Upper lobe of left lung (tissue), 6 donors: ENCODE results near the gene NFATC2. TPM values are rescaled to one million over a fixed set of nuclear protein-coding genes. Genes with fewer than 3 reads are reported as not detected.

Experiments used
- ATAC-seq, 2 donors: fragments of 200-7000 bp; cut with Tn5 transposase; one replicate each; pipeline ENCODE4 v1.9.1; 2022; ENCODE audit warnings: mild to moderate bottlenecking in 2 of 2, moderate library complexity in 2 of 2; ENCODE audit not compliant: low FRiP score in 2 of 2
- DNase-seq, 2 donors: peaks; one replicate each; pipeline ENCODE4 v3.0.0-alpha.2; 2019 to 2020
- H3K27ac ChIP-seq, 4 donors: fragments of 200-600 bp; sonication (generic); one replicate each; pipeline ENCODE4 v1.5.1; 2016 to 2019
- H3K27me3 ChIP-seq, 4 donors: fragments of 200-600 bp; sonication (generic); one replicate each; pipeline ENCODE4 v1.5.1; 2017 to 2019
- H3K36me3 ChIP-seq, 4 donors: fragments of 200-600 bp; sonication (generic); one replicate each; pipeline ENCODE4 v1.5.1; 2016 to 2019
- H3K4me1 ChIP-seq, 4 donors: fragments of 200-600 bp; sonication (generic); one replicate each; pipeline ENCODE4 v1.5.1; 2018 to 2019
- H3K4me3 ChIP-seq, 4 donors: fragments of 200-600 bp; sonication (generic); one replicate each; pipeline ENCODE4 v1.5.1; 2017 to 2019; ENCODE audit warnings: mild to moderate bottlenecking in 2 of 4, moderate library complexity in 1 of 4
- H3K9me3 ChIP-seq, 4 donors: fragments of 200-600 bp; sonication (generic); one replicate each; pipeline ENCODE4 v1.5.1; 2018 to 2019
- CTCF ChIP-seq, 6 experiments: fragments of 450-650 bp in 4 of 6; fragments of 200-600 bp in 2 of 6; sonication (generic) in 2 of 6; IDR thresholded peaks; one replicate each; pipeline ENCODE4 v1.5.1; 2016 to 2019; ENCODE audit warnings: antibody characterized with exemption in 6 of 6
- EP300 ChIP-seq, 4 donors: sonication (generic); formaldehyde crosslinking; IDR thresholded peaks; one replicate each; pipeline ENCODE4 v1.5.1; 2017; ENCODE audit warnings: antibody characterized with exemption in 4 of 4, control low read depth in 2 of 4
- POLR2A ChIP-seq, 4 donors: fragments of 450-650 bp; IDR thresholded peaks; one replicate each; pipeline ENCODE4 v1.5.1; 2016 to 2017; ENCODE audit warnings: antibody characterized with exemption in 4 of 4, mild to moderate bottlenecking in 2 of 4
- POLR2AphosphoS5 ChIP-seq, 2 donors: sonication (generic); formaldehyde crosslinking; IDR thresholded peaks; one replicate each; pipeline ENCODE4 v1.5.1; 2017; ENCODE audit warnings: antibody characterized with exemption in 2 of 2
- WGBS, 2 donors: methylation state at CpG; one replicate each; pipeline ENCODE4 v1.1.5; 2017 to 2018; 5-methylcytosine and 5-hydroxymethylcytosine counted together
- total RNA-seq, 6 donors: library from RNA; depleted of rRNA in 4 of 6; stranded (reverse); fragments of >200 nt in 4 of 6; gene quantifications; one replicate each; pipeline versions ENCODE4 v1.1.0 to v1.2.1, GENCODE V29; 2016 to 2021
- donor health status: DM: no; HTN: no; CAD: no; lungs with moderate emphysema.
- donor health status: DM: no; HTN: yes; CAD: no; lungs with severe emphysema.

Gene NFATC2
- total RNA-seq, 6 donors from 2014 or later: 5.1 to 28.1 (median 7.6) TPM

GRCh38 chr20:51583073-51583472 is 40.6 kb upstream of the NFATC2 start:
- WGBS, 2 donors: 90 to 95% methylated on average over 13 of the region's 13 CpGs
- H3K4me3 ChIP-seq: no peak overlapping the region
- no peaks in the 10 kb centered on the region for H3K27me3 ChIP-seq
- no peaks in the 10 kb centered on the region for H3K36me3 ChIP-seq
- no peaks in the 10 kb centered on the region for H3K4me1 ChIP-seq
- DNase-seq (no peak), ATAC-seq (no peak)
- no peaks in the 10 kb centered on the region for H3K9me3 ChIP-seq
- no peak overlapping the region for H3K27ac ChIP-seq
- TF ChIP-seq POLR2A (IDR thresholded peaks at IDR 0.05) (no peak), CTCF (IDR thresholded peaks at IDR 0.05) (no peak), EP300 (IDR thresholded peaks at IDR 0.05) (no peak), POLR2AphosphoS5 (IDR thresholded peaks at IDR 0.05) (no peak)

GRCh38 chr20:51581571-51581970 is 39.1 kb upstream of the NFATC2 start:
- H3K27me3 ChIP-seq: no peaks in the 10 kb centered on the region
- no peaks in the 10 kb centered on the region for H3K9me3 ChIP-seq
- H3K4me1 ChIP-seq: no peaks in the 10 kb centered on the region
- no peak overlapping the region for H3K4me3 ChIP-seq
- ATAC-seq (no peak), DNase-seq (no peak)
- H3K27ac ChIP-seq: no peak overlapping the region
- H3K36me3 ChIP-seq: no peaks in the 10 kb centered on the region
- no peak for TF ChIP-seq POLR2A (IDR thresholded peaks at IDR 0.05)

- ATAC-seq (no peak), DNase-seq (no peak)
- 81 to 91% methylated on average over 5 to 8 of the region's 8 CpGs for WGBS, 2 donors
- Histone ChIP-seq H3K4me3 (no peak overlapping the region), H3K36me3 (no peaks in the 10 kb centered on the region), H3K4me1 (no peaks in the 10 kb centered on the region), H3K27ac (no peak overlapping the region), H3K9me3 (no peaks in the 10 kb centered on the region), H3K27me3 (no peaks in the 10 kb centered on the region)
- TF ChIP-seq EP300 (IDR thresholded peaks at IDR 0.05) (no peak), CTCF (IDR thresholded peaks at IDR 0.05) (no peak), POLR2AphosphoS5 (IDR thresholded peaks at IDR 0.05) (no peak), POLR2A (IDR thresholded peaks at IDR 0.05) (no peak)
Measured at GRCh38 chr20:51579137-51579536, 36.6 kb upstream of the NFATC2 start.

GRCh38 chr20:51578145-51578459 is 35.6 kb upstream of the NFATC2 start:
- no peak for ATAC-seq
- no peaks in the 10 kb centered on the region for H3K9me3 ChIP-seq
- TF ChIP-seq EP300 (IDR thresholded peaks at IDR 0.05): no peak
- TF ChIP-seq CTCF (IDR thresholded peaks at IDR 0.05): no peak
- TF ChIP-seq POLR2AphosphoS5 (IDR thresholded peaks at IDR 0.05): no peak
- TF ChIP-seq POLR2A (IDR thresholded peaks at IDR 0.05): no peak

GRCh38 chr20:51577432-51578144 is 35.1 kb upstream of the NFATC2 start:
- no peak for TF ChIP-seq EP300 (IDR thresholded peaks at IDR 0.05)
- TF ChIP-seq POLR2AphosphoS5 (IDR thresholded peaks at IDR 0.05): no peak
- no peaks in the 10 kb centered on the region for H3K4me1 ChIP-seq
- no peaks in the 10 kb centered on the region for H3K9me3 ChIP-seq
- no peak overlapping the region for H3K4me3 ChIP-seq
- WGBS, 2 donors: 90 to 92% methylated on average over 9 to 11 of the region's 11 CpGs
- no peaks in the 10 kb centered on the region for H3K27me3 ChIP-seq
- no peak overlapping the region for H3K27ac ChIP-seq
- no peak for ATAC-seq
- no peak for DNase-seq
- no peaks in the 10 kb centered on the region for H3K36me3 ChIP-seq

More at GRCh38 chr20:51578145-51578459, 35.6 kb upstream of the NFATC2 start:
- Histone ChIP-seq H3K27ac (no peak overlapping the region), H3K4me1 (no peaks in the 10 kb centered on the region), H3K4me3 (no peak overlapping the region), H3K36me3 (no peaks in the 10 kb centered on the region), H3K27me3 (no peaks in the 10 kb centered on the region)
- 86 to 91% methylated on average over 2 of the region's 2 CpGs for WGBS, 2 donors
- no peak for DNase-seq

- WGBS, 2 donors: 91 to 93% methylated on average over 3 of the region's 3 CpGs
- Histone ChIP-seq H3K4me1 (no peaks in the 10 kb centered on the region), H3K36me3 (no peaks in the 10 kb centered on the region), H3K27ac (no peak overlapping the region), H3K9me3 (no peaks in the 10 kb centered on the region), H3K4me3 (no peak overlapping the region), H3K27me3 (no peaks in the 10 kb centered on the region)
- no peak for ATAC-seq
- no peak for DNase-seq
- TF ChIP-seq POLR2AphosphoS5 (IDR thresholded peaks at IDR 0.05): no peak
- TF ChIP-seq POLR2A (IDR thresholded peaks at IDR 0.05): no peak
- no peak for TF ChIP-seq CTCF (IDR thresholded peaks at IDR 0.05)
- TF ChIP-seq EP300 (IDR thresholded peaks at IDR 0.05): no peak
Measured at GRCh38 chr20:51575486-51575885, 33.0 kb upstream of the NFATC2 start.
